ENCODE data around the gene KIF3B.
A peak's percentile ranks its signal among the peaks of the same experiment; 100 is the strongest.
"Not testable (repeated sequence)": the region's sequence is repeated elsewhere in the genome, so short reads cannot be mapped to it uniquely, and the experiment has no call there.

The KIF3B gene

DNA sequence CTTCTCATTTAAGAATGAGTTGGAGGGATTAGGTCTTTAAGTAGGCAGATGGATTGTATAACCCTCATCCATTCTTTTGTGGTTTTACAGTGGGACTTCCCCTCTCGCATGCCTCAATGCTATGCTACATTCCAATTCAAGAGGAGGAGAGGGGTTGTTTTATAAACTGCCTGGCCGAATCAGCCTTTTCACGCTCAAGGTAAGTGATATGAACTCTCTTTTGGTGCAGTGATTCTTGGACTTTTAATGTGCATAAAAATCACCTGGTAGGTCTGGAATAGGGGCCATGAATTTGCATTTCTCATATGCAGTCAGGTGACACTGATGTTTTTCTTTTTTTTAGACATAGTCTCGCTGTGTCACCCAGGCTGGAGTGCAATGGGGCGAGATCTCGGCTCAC lies 91.5 kb downstream of the KIF3B start:
- H3K36me3 ChIP-seq (ENCODE audit: insufficient read depth, low read length) = peaks cover 75% of the 10 kb centered on the region
- H3K4me1 ChIP-seq (ENCODE audit: insufficient read depth, low read length, severe bottlenecking) = peaks cover 57% of the 10 kb centered on the region
- no peak overlapping the region for H2AFZ ChIP-seq (ENCODE audit: low read length)
- 0 out of 2 replicates have a peak, but pooled peaks cover 2% of the 10 kb centered on the region for H4K20me1 ChIP-seq (ENCODE audit: insufficient read depth, low read length)
- no peak for TF ChIP-seq EZH2 (IDR thresholded peaks at IDR 0.05; ENCODE audit: borderline replicate concordance, low read length)
- TF ChIP-seq, protein P1, sequence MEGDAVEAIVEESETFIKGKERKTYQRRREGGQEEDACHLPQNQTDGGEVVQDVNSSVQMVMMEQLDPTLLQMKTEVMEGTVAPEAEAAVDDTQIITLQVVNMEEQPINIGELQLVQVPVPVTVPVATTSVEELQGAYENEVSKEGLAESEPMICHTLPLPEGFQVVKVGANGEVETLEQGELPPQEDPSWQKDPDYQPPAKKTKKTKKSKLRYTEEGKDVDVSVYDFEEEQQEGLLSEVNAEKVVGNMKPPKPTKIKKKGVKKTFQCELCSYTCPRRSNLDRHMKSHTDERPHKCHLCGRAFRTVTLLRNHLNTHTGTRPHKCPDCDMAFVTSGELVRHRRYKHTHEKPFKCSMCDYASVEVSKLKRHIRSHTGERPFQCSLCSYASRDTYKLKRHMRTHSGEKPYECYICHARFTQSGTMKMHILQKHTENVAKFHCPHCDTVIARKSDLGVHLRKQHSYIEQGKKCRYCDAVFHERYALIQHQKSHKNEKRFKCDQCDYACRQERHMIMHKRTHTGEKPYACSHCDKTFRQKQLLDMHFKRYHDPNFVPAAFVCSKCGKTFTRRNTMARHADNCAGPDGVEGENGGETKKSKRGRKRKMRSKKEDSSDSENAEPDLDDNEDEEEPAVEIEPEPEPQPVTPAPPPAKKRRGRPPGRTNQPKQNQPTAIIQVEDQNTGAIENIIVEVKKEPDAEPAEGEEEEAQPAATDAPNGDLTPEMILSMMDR (IDR thresholded peaks at IDR 0.05; ENCODE audit: low read length) = no peak
- H3K9me3 ChIP-seq (ENCODE audit: low read length) = no peaks in the 10 kb centered on the region
- no peaks in the 10 kb centered on the region for H3F3A ChIP-seq (ENCODE audit: insufficient read depth, low read length)
- H3K9ac ChIP-seq (ENCODE audit: low read length) = no peak overlapping the region; the same call in 1 of the 2 replicates
- H3K27ac ChIP-seq (ENCODE audit: low read depth, low read length, poor library complexity, severe bottlenecking) = peak overlapping the region; percentile 50
- peak overlapping the region; percentile 7 for H3K4me3 ChIP-seq (ENCODE audit: low read depth, low read length, poor library complexity, severe bottlenecking)
- peak overlapping the region; percentile 46 for H3K4me2 ChIP-seq (ENCODE audit: low read length)
- no peaks in the 10 kb centered on the region for H3K27me3 ChIP-seq (ENCODE audit: insufficient read depth, low read length)
- peaks cover 86% of the 10 kb centered on the region for H3K79me2 ChIP-seq (ENCODE audit: insufficient read depth, low read length)
- H3K9me2 ChIP-seq (ENCODE audit: low read depth, low read length) = no peaks in the 10 kb centered on the region

- H3F3A ChIP-seq (ENCODE audit: insufficient read depth, low read length) = no peaks in the 10 kb centered on the region
- no peak overlapping the region for H3K4me2 ChIP-seq (ENCODE audit: low read length)
- H3K9me2 ChIP-seq (ENCODE audit: low read depth, low read length) = no peaks in the 10 kb centered on the region
- H3K27ac ChIP-seq (ENCODE audit: low read depth, low read length, poor library complexity, severe bottlenecking) = no peak overlapping the region
- H3K9ac ChIP-seq (ENCODE audit: low read length) = no peak overlapping the region
- no peaks in the 10 kb centered on the region for H3K27me3 ChIP-seq (ENCODE audit: insufficient read depth, low read length)
- H3K4me3 ChIP-seq (ENCODE audit: low read depth, low read length, poor library complexity, severe bottlenecking) = no peak overlapping the region
- H2AFZ ChIP-seq (ENCODE audit: low read length) = no peak overlapping the region
- peaks cover 67% of the 10 kb centered on the region for H3K79me2 ChIP-seq (ENCODE audit: insufficient read depth, low read length)
- 0 out of 2 replicates have a peak, but pooled peaks cover 2% of the 10 kb centered on the region for H4K20me1 ChIP-seq (ENCODE audit: insufficient read depth, low read length)
- H3K9me3 ChIP-seq (ENCODE audit: low read length) = no peaks in the 10 kb centered on the region
- TF ChIP-seq, protein P1 (IDR thresholded peaks at IDR 0.05; ENCODE audit: low read length) = no peak
- peaks cover 37% of the 10 kb centered on the region for H3K4me1 ChIP-seq (ENCODE audit: insufficient read depth, low read length, severe bottlenecking)
- H3K36me3 ChIP-seq (ENCODE audit: insufficient read depth, low read length) = peaks cover 94% of the 10 kb centered on the region
Measured at GRCh38 chr20:32370897-32371296, 93.4 kb downstream of the KIF3B start.

GRCh38 chr20:32378461-32378860 lies 101.0 kb downstream of the KIF3B start:
- Histone ChIP-seq H3K27ac (ENCODE audit: low read depth, low read length, poor library complexity, severe bottlenecking) (no peak overlapping the region), H3K27me3 (ENCODE audit: insufficient read depth, low read length) (no peaks in the 10 kb centered on the region), H4K20me1 (ENCODE audit: insufficient read depth, low read length) (no peaks in the 10 kb centered on the region), H2AFZ (ENCODE audit: low read length) (no peak overlapping the region), H3K79me2 (ENCODE audit: insufficient read depth, low read length) (peaks cover 15% of the 10 kb centered on the region), H3K4me1 (ENCODE audit: insufficient read depth, low read length, severe bottlenecking) (no peaks in the 10 kb centered on the region), H3K9me3 (ENCODE audit: low read length) (no peaks in the 10 kb centered on the region), H3K4me3 (ENCODE audit: low read depth, low read length, poor library complexity, severe bottlenecking) (no peak overlapping the region), H3K36me3 (ENCODE audit: insufficient read depth, low read length) (peaks cover 65% of the 10 kb centered on the region), H3F3A (ENCODE audit: insufficient read depth, low read length) (no peaks in the 10 kb centered on the region), H3K9me2 (ENCODE audit: low read depth, low read length) (no peaks in the 10 kb centered on the region), H3K4me2 (ENCODE audit: low read length) (no peak overlapping the region), H3K9ac (ENCODE audit: low read length) (no peak overlapping the region)
- TF ChIP-seq EZH2 (IDR thresholded peaks at IDR 0.05; ENCODE audit: borderline replicate concordance, low read length) = no peak
- TF ChIP-seq, protein P1 (IDR thresholded peaks at IDR 0.05; ENCODE audit: low read length) = no peak

- Histone ChIP-seq H3K36me3 (ENCODE audit: insufficient read depth, low read length) (peaks cover 58% of the 10 kb centered on the region), H3K79me2 (ENCODE audit: insufficient read depth, low read length) (peaks cover 18% of the 10 kb centered on the region)
- H3F3A ChIP-seq (ENCODE audit: insufficient read depth, low read length); H3K4me1 ChIP-seq (ENCODE audit: insufficient read depth, low read length, severe bottlenecking); H3K27me3 ChIP-seq (ENCODE audit: insufficient read depth, low read length); H3K9ac ChIP-seq (ENCODE audit: low read length); H3K27ac ChIP-seq (ENCODE audit: low read depth, low read length, poor library complexity, severe bottlenecking); H3K9me2 ChIP-seq (ENCODE audit: low read depth, low read length); H2AFZ ChIP-seq (ENCODE audit: low read length); H4K20me1 ChIP-seq (ENCODE audit: insufficient read depth, low read length); H3K4me2 ChIP-seq (ENCODE audit: low read length); H3K9me3 ChIP-seq (ENCODE audit: low read length); H3K4me3 ChIP-seq (ENCODE audit: low read depth, low read length, poor library complexity, severe bottlenecking): not testable (repeated sequence)
Measured at GRCh38 chr20:32380037-32380436, 102.6 kb downstream of the KIF3B start.
